Glomerular endothelial cell (primary cell): ENCODE results near the gene POU2AF3. TPM values are rescaled to one million over a fixed set of nuclear protein-coding genes. Genes with fewer than 3 reads are reported as not detected.
"Not testable (repeated sequence)": the region's sequence is repeated elsewhere in the genome, so short reads cannot be mapped to it uniquely, and the experiment has no call there.

Experiments
- DNase-seq: peaks from one replicate; pipeline ENCODE4 v3.0.0-alpha.2; 2011; ENCODE audit warnings: low read depth, low spot score; ENCODE audit errors: extremely low read depth
- total RNA-seq: library from RNA; depleted of rRNA; stranded (reverse); fragments of >200 nt; gene quantifications from 2 replicates; pipeline ENCODE4 v1.2.3, GENCODE V29; 2015

Gene POU2AF3
- not detected in 2 replicates for total RNA-seq

DNA sequence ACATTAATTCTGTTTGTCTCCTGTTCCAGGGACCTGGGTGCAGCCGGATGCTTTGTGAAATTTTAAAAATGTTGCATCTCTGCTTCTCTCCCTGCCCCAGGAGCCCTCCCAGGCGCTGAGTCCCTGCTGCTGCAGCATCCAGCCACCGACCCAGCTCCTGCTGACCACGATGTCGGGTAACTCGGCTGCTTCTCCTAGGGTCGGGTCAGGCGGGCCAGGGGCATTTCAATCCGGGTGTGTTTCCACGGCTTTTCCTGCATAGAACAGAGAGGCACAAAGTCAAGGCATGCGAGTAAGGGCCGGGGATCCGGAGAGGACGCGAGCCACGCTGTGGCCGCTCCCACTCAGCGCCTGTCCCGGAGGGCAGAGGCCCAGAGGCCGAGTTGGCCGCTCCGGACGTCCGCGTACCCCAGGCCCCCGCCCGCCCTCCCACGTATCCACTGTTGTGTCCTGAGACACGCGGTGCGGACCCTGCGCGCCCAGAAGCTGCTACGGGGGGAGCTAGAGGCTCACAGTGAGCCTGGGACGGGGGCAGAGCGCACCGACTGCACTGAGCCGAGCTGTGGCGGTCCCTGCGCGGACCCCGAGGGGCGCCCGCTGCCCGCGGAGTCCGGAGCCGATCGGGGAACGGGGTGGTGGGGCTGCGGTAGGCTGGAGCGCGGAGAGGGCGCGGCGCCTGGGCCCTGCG, at the start of gene POU2AF3:
Gene POU2AF3 (plus strand): TSS at position 134 of the 688 bp plus-strand sequence. CDS start 36 bp downstream, at position 170.
- no peak for DNase-seq

GRCh38 chr11:111250936-111251335, 47.4 kb upstream of the POU2AF3 start:
- no peak for DNase-seq

DNA sequence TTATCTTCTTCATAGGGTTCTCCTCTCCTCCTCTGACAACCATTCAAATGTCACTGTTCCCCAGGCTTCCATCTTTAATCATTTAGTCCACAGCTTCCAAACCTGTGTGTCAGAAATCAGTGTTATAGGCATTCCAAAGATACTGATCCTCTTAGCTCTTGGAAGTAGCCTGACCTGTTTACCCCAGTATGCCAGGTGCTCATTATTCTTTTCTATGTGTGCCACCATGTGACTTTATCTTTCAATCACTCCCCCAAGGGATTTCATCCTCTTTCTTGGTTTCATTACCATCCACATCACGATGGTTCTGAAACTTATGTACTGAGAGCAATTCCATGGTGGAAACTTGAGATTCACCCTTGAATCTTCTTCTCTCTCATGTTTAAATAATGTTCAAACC, 45.2 kb upstream of the POU2AF3 start:
- DNase-seq: no peak

- DNase-seq: no peak
These were observed 44.7 kb upstream of the POU2AF3 start for GRCh38 chr11:111253630-111254029.

- DNase-seq: no peak
These were observed 40.3 kb upstream of the POU2AF3 start for GRCh38 chr11:111258046-111258445.

DNA sequence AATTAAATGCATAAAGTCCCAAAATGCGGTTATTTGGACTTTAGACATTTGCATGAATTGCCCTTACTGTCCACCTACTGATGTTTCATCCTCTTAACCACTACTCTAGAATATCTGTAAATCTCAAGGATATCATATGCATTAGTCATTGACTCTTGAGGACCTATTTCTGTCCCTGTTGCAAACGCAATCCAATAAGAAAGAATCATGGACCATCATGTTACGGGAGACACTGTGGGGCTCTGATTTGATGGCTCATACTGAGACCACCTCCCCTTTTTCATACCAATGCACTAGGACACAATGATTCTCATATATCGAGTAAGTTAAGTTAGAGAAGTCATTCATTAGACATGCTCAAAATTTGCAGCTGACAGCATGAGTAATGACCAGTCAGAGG, 38.5 kb upstream of the POU2AF3 start:
- no peak for DNase-seq

- no peak for DNase-seq
These were observed 37.5 kb upstream of the POU2AF3 start for GRCh38 chr11:111260811-111261210.

GRCh38 chr11:111264646-111265045, 33.7 kb upstream of the POU2AF3 start:
- no peak for DNase-seq

DNA sequence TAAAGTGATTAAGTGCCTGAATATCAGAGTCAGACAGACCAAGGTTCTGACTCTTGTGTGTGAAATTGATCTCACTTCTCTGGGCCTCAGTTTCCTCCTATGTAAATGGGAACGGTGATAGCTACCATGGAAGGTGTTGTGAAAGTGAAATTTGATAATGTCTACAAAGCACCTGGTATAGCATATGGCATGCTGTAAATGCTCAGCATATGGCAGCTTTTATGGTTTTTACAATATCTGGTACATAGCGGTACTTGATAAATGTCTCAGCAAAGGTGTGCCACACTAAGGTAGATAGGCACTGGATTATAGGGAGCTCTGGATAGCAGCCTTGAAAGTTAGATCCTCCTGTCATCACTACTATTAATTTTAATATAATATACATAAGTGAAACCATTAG, 32.9 kb upstream of the POU2AF3 start:
- no peak for DNase-seq

DNA sequence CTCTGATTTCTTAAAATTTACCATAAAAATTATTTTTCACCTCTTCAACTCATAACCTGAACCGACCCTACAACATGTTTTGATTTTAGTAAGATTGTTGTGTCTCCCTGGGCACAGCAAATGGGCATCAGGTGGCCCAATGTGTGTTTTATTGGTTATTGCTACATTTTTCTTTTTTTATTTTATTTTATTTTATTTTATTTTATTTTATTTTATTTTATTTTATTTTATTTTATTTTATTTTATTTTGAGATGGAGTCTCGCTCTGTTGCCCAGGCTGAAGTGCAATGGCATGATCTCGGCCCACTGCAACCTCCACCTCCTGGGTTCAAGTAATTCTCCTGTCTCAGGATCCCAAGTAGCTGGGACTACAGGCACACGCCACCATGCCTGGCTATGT, 30.0 kb upstream of the POU2AF3 start:
- not testable (repeated sequence) for DNase-seq

DNA sequence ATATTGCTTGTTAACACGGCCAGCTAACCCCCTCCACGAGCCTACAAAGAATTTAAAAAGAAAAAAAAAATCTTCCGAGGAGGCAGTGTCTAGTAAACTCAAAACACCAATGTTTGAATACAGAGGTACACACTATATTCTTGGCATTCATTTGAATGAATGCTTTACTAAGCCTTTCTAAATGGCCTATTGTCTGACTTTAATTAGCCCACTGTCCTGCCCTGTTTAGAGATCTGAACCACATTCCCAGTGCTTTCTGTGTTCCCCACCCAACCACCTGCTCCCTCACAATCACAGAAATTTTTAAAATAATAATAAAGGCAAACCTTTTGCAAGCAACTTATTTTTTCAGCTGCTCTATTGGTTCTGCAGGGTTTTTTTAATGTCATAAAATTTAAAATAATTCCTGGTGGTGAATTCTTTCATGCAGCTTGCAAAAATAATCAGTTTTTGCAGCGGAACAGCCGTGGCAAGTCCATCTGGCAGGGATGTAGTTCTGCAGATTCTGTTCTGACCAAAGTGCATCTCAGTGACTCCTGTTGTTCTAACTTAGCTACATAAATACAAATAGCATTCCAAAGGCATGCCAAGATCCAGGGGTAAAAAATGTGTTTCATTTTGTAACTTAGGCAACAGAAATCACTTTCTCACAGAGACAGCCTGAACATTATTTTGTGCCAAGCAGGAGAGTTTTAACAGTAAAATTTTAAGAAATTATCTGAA, 29.0 kb upstream of the POU2AF3 start:
- no peak for DNase-seq

DNA sequence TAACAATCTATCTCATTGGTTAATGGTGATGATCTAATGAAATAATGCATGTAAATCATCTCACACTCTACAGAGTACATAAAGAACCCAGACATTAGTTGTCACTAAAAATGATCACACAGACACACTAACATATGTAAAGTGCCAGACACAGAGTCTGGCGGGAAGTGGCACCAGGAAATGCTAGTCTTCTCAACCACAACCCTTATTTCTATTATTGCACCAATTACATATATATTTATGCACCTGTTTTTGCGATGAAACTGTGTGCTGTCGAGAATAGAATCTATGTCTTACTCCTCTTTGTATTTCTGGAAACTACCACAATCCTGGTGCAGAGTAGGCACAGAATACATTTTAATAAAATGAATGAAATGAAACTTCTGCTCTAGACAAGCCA, 25.9 kb upstream of the POU2AF3 start:
- no peak for DNase-seq

DNA sequence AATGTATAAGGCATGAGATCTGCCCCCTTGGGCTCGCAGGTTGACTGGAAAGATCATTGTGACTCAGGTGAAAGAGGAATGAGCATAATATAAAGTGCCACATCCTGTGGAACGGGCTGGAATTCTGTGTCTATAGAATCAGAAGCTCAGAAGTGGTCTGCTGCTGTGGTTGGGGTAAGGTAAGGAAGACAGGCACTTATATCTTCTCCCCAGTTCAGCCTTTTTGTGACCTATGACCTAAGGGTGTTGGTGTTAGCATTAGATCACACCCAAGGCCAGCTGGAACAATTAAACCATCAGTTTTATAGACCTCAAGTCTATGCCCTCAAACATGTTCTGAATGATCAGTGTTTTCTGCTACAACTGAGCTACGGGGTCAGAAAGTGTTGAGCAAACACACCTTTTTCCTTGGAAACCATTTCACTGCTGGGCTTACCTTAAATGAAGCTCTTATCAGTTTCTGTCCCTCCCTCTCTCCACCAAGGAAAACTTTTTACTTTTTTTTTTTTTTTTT, 15.7 kb upstream of the POU2AF3 start:
- no peak for DNase-seq

DNA sequence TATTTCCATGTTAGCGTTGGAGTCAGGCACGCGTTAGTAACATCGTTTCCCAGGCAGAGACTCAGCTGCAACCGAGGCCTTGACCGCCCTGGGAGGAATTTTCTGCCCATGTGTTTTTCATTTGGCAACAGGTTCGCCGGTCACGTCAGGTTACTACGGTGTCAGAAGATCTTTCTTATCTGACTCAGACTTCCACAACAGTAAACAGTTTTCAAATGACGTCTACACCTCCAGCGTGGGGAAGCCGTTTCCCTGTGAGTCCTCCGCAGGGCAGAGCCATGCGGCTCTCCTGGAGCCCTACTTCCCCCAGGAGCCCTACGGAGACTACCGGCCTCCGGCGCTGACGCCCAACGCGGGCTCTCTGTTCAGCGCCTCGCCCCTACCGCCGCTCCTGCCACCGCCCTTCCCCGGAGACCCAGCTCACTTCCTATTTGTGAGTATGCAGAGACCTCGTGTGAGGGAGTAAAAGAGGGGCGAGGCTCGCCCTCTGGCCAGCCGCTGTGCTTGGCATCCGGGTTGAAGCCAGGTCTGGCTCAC, 14.3 kb upstream of the POU2AF3 start:
- DNase-seq: no peak

DNA sequence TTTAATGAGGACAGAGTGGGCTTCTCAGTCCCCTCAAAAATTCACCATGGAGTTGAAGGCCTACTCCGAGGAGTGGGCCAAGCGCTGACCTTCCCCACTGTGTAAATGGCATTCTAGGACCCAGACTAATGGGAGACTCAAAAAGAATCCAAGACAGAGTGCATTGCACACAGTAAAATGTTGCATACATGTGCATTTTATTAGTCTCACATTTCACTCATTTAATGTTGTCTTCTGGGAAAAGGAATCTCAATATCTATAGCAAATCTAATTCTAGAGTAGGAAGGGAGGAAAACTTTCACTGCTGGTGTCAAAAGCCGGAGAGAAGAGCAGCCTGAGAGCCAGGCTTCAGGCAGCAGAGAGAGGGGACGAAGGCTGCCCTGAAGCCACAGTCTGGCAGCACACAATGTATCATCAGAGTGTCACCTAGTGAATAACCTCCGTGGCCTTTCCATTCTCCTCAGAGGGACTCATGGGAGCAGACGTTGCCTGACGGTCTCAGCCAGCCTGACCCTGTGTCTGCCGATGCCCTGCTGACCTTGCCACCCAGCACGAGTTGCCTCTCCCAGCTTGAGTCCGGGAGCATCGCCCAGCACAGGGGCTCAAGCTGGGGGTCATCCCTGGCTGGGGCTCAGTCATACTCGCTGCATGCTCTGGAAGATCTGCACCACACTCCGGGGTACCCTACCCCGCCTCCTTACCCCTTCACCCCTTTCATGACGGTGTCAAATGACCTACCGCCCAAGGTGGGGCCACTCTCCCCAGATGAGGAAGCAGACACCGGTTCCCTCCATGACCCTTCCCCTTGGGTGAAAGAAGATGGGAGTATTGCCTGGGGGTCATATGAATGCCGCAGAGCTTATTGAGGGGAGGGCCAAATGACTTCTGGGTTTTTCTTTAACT, 12.9 kb upstream of the POU2AF3 start:
- no peak for DNase-seq

- DNase-seq: no peak
These were observed 6.6 kb upstream of the POU2AF3 start for GRCh38 chr11:111291764-111292163.

DNA sequence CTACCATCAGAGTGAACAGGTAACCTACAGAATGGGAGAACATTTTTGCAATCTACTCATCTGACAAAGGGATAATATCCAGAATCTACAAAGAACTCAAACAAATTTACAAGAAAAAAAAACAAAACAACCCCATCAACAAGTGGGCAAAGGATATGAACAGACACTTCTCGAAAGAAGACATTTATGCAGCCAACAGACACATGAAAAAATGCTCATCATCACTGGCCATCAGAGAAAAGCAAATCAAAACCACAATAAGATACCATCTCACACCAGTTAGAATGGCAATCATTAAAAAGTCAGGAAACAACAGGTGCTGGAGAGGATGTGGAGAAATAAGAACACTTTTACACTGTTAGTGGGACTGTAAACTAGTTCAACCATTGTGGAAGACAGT, 5.9 kb upstream of the POU2AF3 start:
- DNase-seq: not testable (repeated sequence)

DNA sequence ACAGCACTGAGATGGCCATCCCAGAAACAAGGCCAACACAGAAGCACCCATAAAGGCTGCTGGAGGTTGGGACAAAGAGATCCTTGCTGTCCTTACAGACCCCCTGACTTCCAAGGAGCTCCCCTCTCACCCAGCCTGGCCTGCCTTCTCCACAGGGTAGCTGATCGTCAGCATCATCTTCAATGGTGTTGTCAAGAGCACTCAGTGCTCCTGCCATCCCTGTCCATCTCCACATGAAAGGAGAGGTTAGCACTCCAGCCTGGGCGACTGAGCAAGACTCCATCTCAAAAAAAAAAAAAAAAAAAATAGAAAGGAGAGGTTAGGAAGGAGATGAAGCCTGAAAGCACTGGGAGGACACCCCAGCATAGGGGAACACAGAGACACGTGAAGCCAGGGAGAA, 2.1 kb upstream of the POU2AF3 start:
- DNase-seq: no peak

GRCh38 chr11:111297696-111298095, 650 bp upstream of the POU2AF3 start:
- no peak for DNase-seq

- DNase-seq: no peak
These were observed 1.0 kb downstream of the POU2AF3 start for GRCh38 chr11:111299101-111300026.
